Measurements from ENCODE around the gene IL23A.
A peak's percentile ranks its signal among the peaks of the same experiment; 100 is the strongest.

Gene IL23A

GRCh38 chr12:56336361-56337167 lies 2.1 kb upstream of the IL23A start:
- Histone ChIP-seq H3K27ac (replicated peaks) (peak overlapping the region; percentile 63), H3K4me3 (replicated peaks; ENCODE audit: insufficient read depth, low read length) (no peak overlapping the region)

DNA sequence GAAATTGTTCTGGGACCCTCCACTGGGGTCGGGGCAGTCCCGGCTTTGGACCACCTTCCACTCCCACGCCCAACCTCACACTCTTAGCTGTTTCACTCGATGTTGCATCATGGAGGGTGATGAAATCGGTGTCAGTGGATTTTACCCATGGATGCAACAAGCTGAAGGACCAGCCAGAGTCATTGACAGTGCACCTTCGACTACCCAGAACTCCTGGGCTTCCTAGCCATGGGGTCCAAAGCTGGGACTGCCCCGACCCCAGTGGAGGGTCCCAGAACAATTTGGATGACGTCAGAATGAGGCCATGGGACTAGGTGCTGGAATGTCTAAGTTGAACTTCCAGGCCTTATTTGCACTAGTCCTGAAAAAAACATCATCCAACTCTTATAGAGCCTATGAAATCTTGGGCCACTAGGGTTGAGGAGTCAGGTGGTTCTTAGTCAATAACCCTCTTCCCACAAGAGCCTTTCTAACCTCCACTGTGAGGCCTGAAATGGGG lies 882 bp upstream of the IL23A start:
- Histone ChIP-seq H3K27ac (replicated peaks) (peak overlapping the region; percentile 63), H3K4me3 (replicated peaks; ENCODE audit: insufficient read depth, low read length) (no peak overlapping the region), H3K27me3 (ENCODE audit: insufficient read depth, poor library complexity, severe bottlenecking) (no peaks in the 10 kb centered on the region)
- TF ChIP-seq POLR2AphosphoS5 (IDR thresholded peaks at IDR 0.05; ENCODE audit: low read depth) (no peak), REST (IDR thresholded peaks at IDR 0.05; ENCODE audit: insufficient replicate concordance, low read depth) (no peak), SPI1 (IDR thresholded peaks at IDR 0.05; ENCODE audit: borderline replicate concordance, low read depth) (no peak), GABPA (IDR thresholded peaks at IDR 0.05; ENCODE audit: low read depth) (no peak)
- TF ChIP-seq, protein P1, sequence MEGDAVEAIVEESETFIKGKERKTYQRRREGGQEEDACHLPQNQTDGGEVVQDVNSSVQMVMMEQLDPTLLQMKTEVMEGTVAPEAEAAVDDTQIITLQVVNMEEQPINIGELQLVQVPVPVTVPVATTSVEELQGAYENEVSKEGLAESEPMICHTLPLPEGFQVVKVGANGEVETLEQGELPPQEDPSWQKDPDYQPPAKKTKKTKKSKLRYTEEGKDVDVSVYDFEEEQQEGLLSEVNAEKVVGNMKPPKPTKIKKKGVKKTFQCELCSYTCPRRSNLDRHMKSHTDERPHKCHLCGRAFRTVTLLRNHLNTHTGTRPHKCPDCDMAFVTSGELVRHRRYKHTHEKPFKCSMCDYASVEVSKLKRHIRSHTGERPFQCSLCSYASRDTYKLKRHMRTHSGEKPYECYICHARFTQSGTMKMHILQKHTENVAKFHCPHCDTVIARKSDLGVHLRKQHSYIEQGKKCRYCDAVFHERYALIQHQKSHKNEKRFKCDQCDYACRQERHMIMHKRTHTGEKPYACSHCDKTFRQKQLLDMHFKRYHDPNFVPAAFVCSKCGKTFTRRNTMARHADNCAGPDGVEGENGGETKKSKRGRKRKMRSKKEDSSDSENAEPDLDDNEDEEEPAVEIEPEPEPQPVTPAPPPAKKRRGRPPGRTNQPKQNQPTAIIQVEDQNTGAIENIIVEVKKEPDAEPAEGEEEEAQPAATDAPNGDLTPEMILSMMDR (IDR thresholded peaks at IDR 0.05; ENCODE audit: insufficient read depth, low read length): no peak
- peak; percentile 66 to 73 for DNase-seq (ENCODE audit: low read depth in 1 of 2, low spot score in 1 of 2)

More at GRCh38 chr12:56336361-56337167, 2.1 kb upstream of the IL23A start:
- peak; percentile 76 to 98 for DNase-seq (ENCODE audit: low read depth in 1 of 2, low spot score in 1 of 2)
- no peak for TF ChIP-seq POLR2AphosphoS5 (IDR thresholded peaks at IDR 0.05; ENCODE audit: low read depth)
- TF ChIP-seq, protein P1 (IDR thresholded peaks at IDR 0.05; ENCODE audit: insufficient read depth, low read length): no peak
- TF ChIP-seq SPI1 (IDR thresholded peaks at IDR 0.05; ENCODE audit: borderline replicate concordance, low read depth): no peak
- no peaks in the 10 kb centered on the region for H3K27me3 ChIP-seq (ENCODE audit: insufficient read depth, poor library complexity, severe bottlenecking)

- Histone ChIP-seq H3K27ac (replicated peaks) (peak overlapping the region; percentile 51), H3K4me3 (replicated peaks; ENCODE audit: insufficient read depth, low read length) (no peak overlapping the region)
- DNase-seq (ENCODE audit: low read depth in 1 of 2, low spot score in 1 of 2): no peak
Observed at GRCh38 chr12:56339158-56339422, 406 bp downstream of the IL23A start.

More at GRCh38 chr12:56339158-56339422, 406 bp downstream of the IL23A start:
- H3K27me3 ChIP-seq (ENCODE audit: insufficient read depth, poor library complexity, severe bottlenecking): no peaks in the 10 kb centered on the region
- no peak for TF ChIP-seq POLR2AphosphoS5 (IDR thresholded peaks at IDR 0.05; ENCODE audit: low read depth)
- TF ChIP-seq SPI1 (IDR thresholded peaks at IDR 0.05; ENCODE audit: borderline replicate concordance, low read depth): no peak
- TF ChIP-seq, protein P1 (IDR thresholded peaks at IDR 0.05; ENCODE audit: insufficient read depth, low read length): no peak
- TF ChIP-seq REST (IDR thresholded peaks at IDR 0.05; ENCODE audit: insufficient replicate concordance, low read depth): no peak
- TF ChIP-seq GABPA (IDR thresholded peaks at IDR 0.05; ENCODE audit: low read depth): no peak

All from HL-60 (cell line).